ENCODE data around the gene COL15A1. TPM values are rescaled to one million over a fixed set of nuclear protein-coding genes. Genes with fewer than 3 reads are reported as not detected.
A peak's percentile ranks its signal among the peaks of the same experiment; 100 is the strongest.

The COL15A1 gene
- total RNA-seq, 1 experiment from 2014 or later: not detected

DNA sequence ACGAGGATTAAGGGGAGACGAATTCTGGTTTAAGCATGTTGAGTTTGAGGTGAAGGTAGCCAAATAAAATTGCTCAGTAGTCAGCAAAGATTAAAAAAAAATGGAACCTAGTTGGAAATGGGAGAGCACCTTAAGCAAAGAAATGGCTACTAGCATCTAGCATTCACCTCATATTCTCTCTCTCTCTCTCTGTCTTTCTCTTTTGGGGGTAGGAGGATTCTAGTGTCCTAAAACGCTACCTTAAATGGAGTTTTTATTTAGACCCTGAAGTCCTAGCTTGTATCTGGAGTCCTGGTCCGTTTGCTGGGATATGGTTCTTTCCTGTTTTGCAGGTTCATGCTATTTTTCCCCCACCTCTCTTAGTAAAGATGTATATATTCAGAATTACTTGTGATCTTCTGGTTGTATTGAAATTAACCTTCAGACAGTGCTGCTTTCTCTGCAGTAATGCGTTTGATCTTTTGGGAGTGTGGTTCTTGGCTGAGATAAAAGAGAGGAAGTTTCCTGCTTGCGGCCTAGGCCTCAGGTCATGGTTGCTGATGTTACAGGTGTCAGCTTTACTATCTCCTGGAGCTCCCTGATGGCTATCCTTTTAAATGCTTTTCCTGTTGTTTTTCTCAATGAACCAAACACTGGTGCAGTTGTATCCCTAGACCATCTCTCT, 169.2 kb downstream of the COL15A1 start:
- Histone ChIP-seq H3K79me2 (ENCODE audit: insufficient read depth, low read length) (peaks cover 18% of the 10 kb centered on the region; the same call in 1 of the 2 replicates), H3K23me2 (ENCODE audit: insufficient read length, low read depth, low read length, poor library complexity, severe bottlenecking) (no peaks in the 10 kb centered on the region), H2AK5ac (ENCODE audit: insufficient read length, low read length) (no peak overlapping the region), H2BK12ac (ENCODE audit: insufficient read length, low read depth, low read length) (no peak overlapping the region), H3K9ac (ENCODE audit: extremely low read depth, insufficient read length, low read length) (no peak overlapping the region), H2BK5ac (ENCODE audit: insufficient read length, low read length) (no peak overlapping the region), H4K8ac (replicated peaks; ENCODE audit: insufficient read length, low read depth, low read length) (no peak overlapping the region), H2BK120ac (ENCODE audit: low read depth, low read length, poor library complexity, severe bottlenecking) (no peak overlapping the region), H3K23ac (ENCODE audit: insufficient read length, low read depth, low read length) (no peak overlapping the region), H3K4ac (ENCODE audit: low read depth, low read length) (no peak overlapping the region), H2BK20ac (ENCODE audit: low read depth, low read length, poor library complexity, severe bottlenecking) (no peak overlapping the region), H3K18ac (ENCODE audit: insufficient read length, low read depth, low read length) (no peak overlapping the region), H4K91ac (ENCODE audit: insufficient read length, low read depth, low read length) (no peak overlapping the region), H3K27ac (ENCODE audit: insufficient read length, low read depth, low read length) (no peak overlapping the region), H3K56ac (ENCODE audit: insufficient read length, low read depth, low read length) (no peak overlapping the region), H3K9me3 (ENCODE audit: control insufficient read depth, low read depth, low read length) (no peaks in the 10 kb centered on the region), H2AFZ (ENCODE audit: low read length) (no peak overlapping the region), H2BK15ac (ENCODE audit: low read depth, low read length) (no peak overlapping the region), H3K79me1 (ENCODE audit: insufficient read depth, low read depth, low read length, poor library complexity, severe bottlenecking) (peaks cover 12% of the 10 kb centered on the region), H3K4me1 (ENCODE audit: insufficient read depth, low read length) (peaks cover 3% of the 10 kb centered on the region; the same call in 1 of the 2 replicates), H3T11ph (ENCODE audit: low read length) (no peak overlapping the region), H4K20me1 (ENCODE audit: control insufficient read depth, insufficient read depth, insufficient read length) (no peaks in the 10 kb centered on the region), H4K5ac (ENCODE audit: insufficient read length, low read depth, low read length) (no peak overlapping the region), H3K4me2 (ENCODE audit: insufficient read depth, insufficient read length, low read length) (no peak overlapping the region), H3K14ac (ENCODE audit: insufficient read depth, low read length) (no peak overlapping the region), H3K27me3 (ENCODE audit: insufficient read depth, low read length) (no peaks in the 10 kb centered on the region)
- no peaks in the 10 kb centered on the region for H3K27me3 Mint-ChIP-seq (ENCODE audit: low read depth)
- no peak for DNase-seq
- no peaks in the 10 kb centered on the region for H3K9me3 Mint-ChIP-seq
- no CpG with 5 or more reads among the region's 6 CpGs for WGBS (ENCODE audit: extremely low coverage, insufficient read length, low lambda C conversion rate)
- H3K4me3 Mint-ChIP-seq: 0 out of 5 replicates have a peak overlapping the region, but pooled peaks of 1 of the 2 experiments have one; percentile 24
- TF ChIP-seq, protein P1, sequence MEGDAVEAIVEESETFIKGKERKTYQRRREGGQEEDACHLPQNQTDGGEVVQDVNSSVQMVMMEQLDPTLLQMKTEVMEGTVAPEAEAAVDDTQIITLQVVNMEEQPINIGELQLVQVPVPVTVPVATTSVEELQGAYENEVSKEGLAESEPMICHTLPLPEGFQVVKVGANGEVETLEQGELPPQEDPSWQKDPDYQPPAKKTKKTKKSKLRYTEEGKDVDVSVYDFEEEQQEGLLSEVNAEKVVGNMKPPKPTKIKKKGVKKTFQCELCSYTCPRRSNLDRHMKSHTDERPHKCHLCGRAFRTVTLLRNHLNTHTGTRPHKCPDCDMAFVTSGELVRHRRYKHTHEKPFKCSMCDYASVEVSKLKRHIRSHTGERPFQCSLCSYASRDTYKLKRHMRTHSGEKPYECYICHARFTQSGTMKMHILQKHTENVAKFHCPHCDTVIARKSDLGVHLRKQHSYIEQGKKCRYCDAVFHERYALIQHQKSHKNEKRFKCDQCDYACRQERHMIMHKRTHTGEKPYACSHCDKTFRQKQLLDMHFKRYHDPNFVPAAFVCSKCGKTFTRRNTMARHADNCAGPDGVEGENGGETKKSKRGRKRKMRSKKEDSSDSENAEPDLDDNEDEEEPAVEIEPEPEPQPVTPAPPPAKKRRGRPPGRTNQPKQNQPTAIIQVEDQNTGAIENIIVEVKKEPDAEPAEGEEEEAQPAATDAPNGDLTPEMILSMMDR (conservative IDR thresholded peaks at IDR 0.05): no peak
- no peaks in the 10 kb centered on the region; a peak in 1 of 7 replicates for H3K36me3 Mint-ChIP-seq (ENCODE audit: insufficient read depth in 1 of 3, low read depth in 3 of 3)
- peak overlapping the region in 1 of 3 experiments; percentile 59; a peak in 2 of 7 replicates for H3K27ac Mint-ChIP-seq
- peaks cover 44 to 46% of the 10 kb centered on the region in 2 experiments for H3K4me1 Mint-ChIP-seq
